ENCODE results near the gene SPPL3.

Gene SPPL3

GRCh38 chr12:120767071-120768024 is 136.8 kb downstream of the SPPL3 start:
- Mint-ChIP-seq H3K27ac (peak overlapping the region; percentile 42), H3K4me3 (no peak overlapping the region), H3K27me3 (no peaks in the 10 kb centered on the region), H3K4me1 (peaks cover 6 to 20% of the 10 kb centered on the region in 2 donors), H3K36me3 (peaks cover 49 to 61% of the 10 kb centered on the region in 2 donors), H3K9me3 (no peaks in the 10 kb centered on the region)
- DNase-seq, result no peak
- ATAC-seq (replicated peaks), result no peak

GRCh38 chr12:120766566-120766965 is 137.6 kb downstream of the SPPL3 start:
- Mint-ChIP-seq H3K4me3 (no peak overlapping the region), H3K27ac (peak overlapping the region; percentile 66), H3K4me1 (peaks cover 6 to 17% of the 10 kb centered on the region in 2 donors), H3K36me3 (peaks cover 52 to 64% of the 10 kb centered on the region in 2 donors), H3K9me3 (no peaks in the 10 kb centered on the region), H3K27me3 (no peaks in the 10 kb centered on the region)
- ATAC-seq (replicated peaks) (no peak), DNase-seq (no peak)

GRCh38 chr12:120764816-120765215 is 139.3 kb downstream of the SPPL3 start:
- no peaks in the 10 kb centered on the region for H3K27me3 Mint-ChIP-seq
- no peak for ATAC-seq (replicated peaks)
- peaks cover 6 to 11% of the 10 kb centered on the region in 2 donors for H3K4me1 Mint-ChIP-seq
- H3K27ac Mint-ChIP-seq, result no peak overlapping the region
- peaks cover 45 to 63% of the 10 kb centered on the region in 2 donors for H3K36me3 Mint-ChIP-seq
- no peak overlapping the region for H3K4me3 Mint-ChIP-seq
- H3K9me3 Mint-ChIP-seq, result no peaks in the 10 kb centered on the region
- DNase-seq, result no peak

GRCh38 chr12:120763250-120763649 is 140.9 kb downstream of the SPPL3 start:
- ATAC-seq (replicated peaks) (no peak), DNase-seq (no peak)
- H3K27ac Mint-ChIP-seq, result peak overlapping the region; percentile 51
- H3K36me3 Mint-ChIP-seq, result peaks cover 35 to 53% of the 10 kb centered on the region in 2 donors
- peaks cover 2 to 4% of the 10 kb centered on the region in 2 donors for H3K4me1 Mint-ChIP-seq
- no peaks in the 10 kb centered on the region for H3K27me3 Mint-ChIP-seq
- no peaks in the 10 kb centered on the region for H3K9me3 Mint-ChIP-seq
- no peak overlapping the region for H3K4me3 Mint-ChIP-seq

- Mint-ChIP-seq H3K9me3 (no peaks in the 10 kb centered on the region), H3K27me3 (no peaks in the 10 kb centered on the region), H3K4me1 (peaks cover 0 to 2% of the 10 kb centered on the region in 2 donors), H3K36me3 (peaks cover 33 to 48% of the 10 kb centered on the region in 2 donors), H3K4me3 (no peak overlapping the region), H3K27ac (no peak overlapping the region)
- DNase-seq (no peak), ATAC-seq (replicated peaks) (no peak)
These were observed 142.1 kb downstream of the SPPL3 start for GRCh38 chr12:120762086-120762485.

GRCh38 chr12:120761519-120761934 is 142.6 kb downstream of the SPPL3 start:
- Mint-ChIP-seq H3K36me3 (peaks cover 30 to 45% of the 10 kb centered on the region in 2 donors), H3K4me1 (peaks cover 0 to 2% of the 10 kb centered on the region in 2 donors), H3K9me3 (no peaks in the 10 kb centered on the region), H3K4me3 (no peak overlapping the region), H3K27ac (no peak overlapping the region), H3K27me3 (no peaks in the 10 kb centered on the region)
- no peak for ATAC-seq (replicated peaks)
- no peak for DNase-seq

- H3K27ac Mint-ChIP-seq, result peak overlapping the region; percentile 74
- H3K4me1 Mint-ChIP-seq, result peaks cover under 1 to 2% of the 10 kb centered on the region in 2 donors
- H3K36me3 Mint-ChIP-seq, result peaks cover 26 to 37% of the 10 kb centered on the region in 2 donors
- H3K27me3 Mint-ChIP-seq, result no peaks in the 10 kb centered on the region
- ATAC-seq (replicated peaks) (no peak), DNase-seq (no peak)
- no peak overlapping the region for H3K4me3 Mint-ChIP-seq
- no peaks in the 10 kb centered on the region for H3K9me3 Mint-ChIP-seq
These were observed 143.6 kb downstream of the SPPL3 start for GRCh38 chr12:120760349-120761254.

GRCh38 chr12:120759591-120760348 is 144.4 kb downstream of the SPPL3 start:
- no peak for DNase-seq
- ATAC-seq (replicated peaks), result no peak

GRCh38 chr12:120758798-120759590 is 145.2 kb downstream of the SPPL3 start:
- ATAC-seq (replicated peaks) (no peak), DNase-seq (no peak)
- peaks cover 6% of the 10 kb centered on the region in 2 donors for H3K4me1 Mint-ChIP-seq
- peaks cover 5 to 10% of the 10 kb centered on the region in 2 donors for H3K9me3 Mint-ChIP-seq
- no peaks in the 10 kb centered on the region for H3K27me3 Mint-ChIP-seq
- H3K27ac Mint-ChIP-seq, result no peak overlapping the region
- no peak overlapping the region for H3K4me3 Mint-ChIP-seq
- H3K36me3 Mint-ChIP-seq, result peaks cover 21 to 41% of the 10 kb centered on the region in 2 donors

More at GRCh38 chr12:120759591-120760348, 144.4 kb downstream of the SPPL3 start:
- peaks cover 24 to 42% of the 10 kb centered on the region in 2 donors for H3K36me3 Mint-ChIP-seq
- no peak overlapping the region for H3K4me3 Mint-ChIP-seq
- peaks cover 5 to 8% of the 10 kb centered on the region in 2 donors for H3K9me3 Mint-ChIP-seq
- no peaks in the 10 kb centered on the region for H3K27me3 Mint-ChIP-seq
- peak overlapping the region; percentile 74 for H3K27ac Mint-ChIP-seq
- H3K4me1 Mint-ChIP-seq, result peaks cover 6% of the 10 kb centered on the region in 2 donors

- Mint-ChIP-seq H3K27ac (no peak overlapping the region), H3K4me3 (no peak overlapping the region), H3K9me3 (peaks cover 7 to 14% of the 10 kb centered on the region in 2 donors), H3K27me3 (peaks cover 0 to 4% of the 10 kb centered on the region in 2 donors), H3K4me1 (peaks cover 6 to 8% of the 10 kb centered on the region in 2 donors), H3K36me3 (peaks cover 19 to 40% of the 10 kb centered on the region in 2 donors)
- no peak for DNase-seq
- no peak for ATAC-seq (replicated peaks)
These were observed 146.2 kb downstream of the SPPL3 start for GRCh38 chr12:120757949-120758348.

- H3K4me1 Mint-ChIP-seq, result peaks cover 6 to 8% of the 10 kb centered on the region in 2 donors
- H3K4me3 Mint-ChIP-seq, result no peak overlapping the region
- ATAC-seq (replicated peaks) (no peak), DNase-seq (no peak)
- peaks cover 17 to 34% of the 10 kb centered on the region in 2 donors for H3K36me3 Mint-ChIP-seq
- peaks cover 7 to 14% of the 10 kb centered on the region in 2 donors for H3K9me3 Mint-ChIP-seq
- H3K27me3 Mint-ChIP-seq, result peaks cover 0 to 4% of the 10 kb centered on the region in 2 donors
- H3K27ac Mint-ChIP-seq, result no peak overlapping the region
These were observed 146.9 kb downstream of the SPPL3 start for GRCh38 chr12:120757226-120757742.

- H3K27ac Mint-ChIP-seq, result peak overlapping the region; percentile 56
- H3K9me3 Mint-ChIP-seq, result peaks cover 7 to 14% of the 10 kb centered on the region in 2 donors
- H3K4me3 Mint-ChIP-seq, result no peak overlapping the region
- ATAC-seq (replicated peaks) (peak in 1 of 2 donors; percentile 51), DNase-seq (no peak)
- peaks cover 5 to 9% of the 10 kb centered on the region in 2 donors for H3K27me3 Mint-ChIP-seq
- peaks cover 6 to 7% of the 10 kb centered on the region in 2 donors for H3K4me1 Mint-ChIP-seq
- H3K36me3 Mint-ChIP-seq, result peaks cover 7 to 15% of the 10 kb centered on the region in 2 donors
These were observed 148.9 kb downstream of the SPPL3 start for GRCh38 chr12:120755269-120755668.

GRCh38 chr12:120754792-120755191 is 149.4 kb downstream of the SPPL3 start:
- Mint-ChIP-seq H3K4me1 (peaks cover 6 to 7% of the 10 kb centered on the region in 2 donors), H3K9me3 (peaks cover 7 to 14% of the 10 kb centered on the region in 2 donors), H3K27ac (no peak overlapping the region), H3K27me3 (peaks cover 5 to 9% of the 10 kb centered on the region in 2 donors), H3K36me3 (peaks cover 5 to 13% of the 10 kb centered on the region in 2 donors), H3K4me3 (no peak overlapping the region)
- no peak for DNase-seq
- ATAC-seq (replicated peaks), result no peak

All from stimulated activated naive B cell treated with anti-CD40 and anti-IgM and Interleukin-4, amounts not matched to agents 10 μg/mL and 1 μg/mL and 100 μg/mL, for 72 hours (primary cell).